Vagina (tissue), 2 donors: ENCODE measurements around the gene HCN4.

Experiments used
- CTCF ChIP-seq, 3 experiments: fragments of 450-650 bp in 2 of 3; fragments of 200-600 bp in 1 of 3; sonication (generic) in 1 of 3; IDR thresholded peaks; one replicate each; pipeline ENCODE4 v1.5.1; 2017 to 2019; ENCODE audit warnings: antibody characterized with exemption in 3 of 3, mild to moderate bottlenecking in 2 of 3, moderate library complexity in 2 of 3
- POLR2A ChIP-seq, 2 donors: fragments of 450-650 bp; IDR thresholded peaks; one replicate each; pipeline ENCODE4 v1.6.1; 2017; ENCODE audit warnings: antibody characterized with exemption in 2 of 2, mild to moderate bottlenecking in 2 of 2, moderate library complexity in 2 of 2
- POLR2AphosphoS5 ChIP-seq, 2 donors: sonication (generic); formaldehyde crosslinking; IDR thresholded peaks; one replicate each; pipeline ENCODE4 v1.9.0; 2017; ENCODE audit warnings: antibody characterized with exemption in 2 of 2, mild to moderate bottlenecking in 2 of 2, low read depth in 1 of 2; ENCODE audit not compliant: insufficient read depth in 1 of 2

DNA sequence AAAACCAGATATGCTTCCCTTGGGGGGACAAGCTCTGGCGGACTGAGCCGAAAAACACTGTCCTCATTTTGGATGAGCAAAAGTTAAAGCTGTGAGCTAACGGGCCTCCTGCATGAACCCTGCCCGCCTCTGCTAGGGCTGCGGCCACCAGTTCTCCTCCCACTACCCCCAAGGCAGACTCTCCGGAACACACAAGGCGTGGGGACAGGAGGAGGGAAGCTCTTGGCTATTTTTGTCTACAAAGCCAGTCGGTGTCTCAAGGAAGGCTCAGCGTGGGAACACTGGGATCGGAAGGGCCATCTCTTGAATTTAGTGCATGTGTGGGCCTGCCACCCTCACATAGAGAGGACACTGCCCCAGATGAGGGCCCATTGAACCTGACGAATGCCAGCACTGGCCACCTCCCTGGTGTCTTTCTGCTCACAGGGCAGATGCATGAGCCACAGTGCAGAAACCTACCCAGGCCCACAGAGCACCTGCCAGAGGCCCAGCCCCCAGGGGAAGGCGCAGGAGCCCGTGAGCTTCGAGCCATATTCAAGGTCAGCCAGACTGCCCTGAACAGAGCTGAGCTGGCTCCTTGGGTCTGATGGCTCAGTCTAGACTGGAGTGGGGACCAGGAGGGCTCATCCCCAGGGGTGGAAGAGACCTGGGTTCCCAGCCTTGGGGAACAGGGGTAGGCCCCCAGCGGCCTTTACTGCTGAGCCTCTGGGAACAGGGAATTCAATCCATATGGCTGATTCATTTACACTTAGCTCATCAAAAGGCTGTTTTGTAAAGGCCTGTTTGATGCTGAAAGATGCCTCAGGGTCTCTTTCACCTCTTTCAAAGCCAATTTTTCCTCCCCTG is 38.3 kb downstream of the HCN4 start:
- no peak for TF ChIP-seq POLR2A (IDR thresholded peaks at IDR 0.05)
- no peak for TF ChIP-seq CTCF (IDR thresholded peaks at IDR 0.05)
- no peak for TF ChIP-seq POLR2AphosphoS5 (IDR thresholded peaks at IDR 0.05; ENCODE audit: insufficient read depth in 1 of 2, low read depth in 1 of 2)
